Thyroid gland (tissue), 4 donors: ENCODE data around the gene ATAD3A.
"Not testable (repeated sequence)": the region's sequence is repeated elsewhere in the genome, so short reads cannot be mapped to it uniquely, and the experiment has no call there.

Experiments
- POLR2A ChIP-seq, 2 donors: fragments of 450-650 bp; IDR thresholded peaks; one replicate each; pipeline ENCODE4 v1.6.1; 2017; ENCODE audit warnings: antibody characterized with exemption in 2 of 2, mild to moderate bottlenecking in 2 of 2, moderate library complexity in 1 of 2
- TF ChIP-seq, protein P1 (sequence below), 6 experiments: fragments of 200-600 bp in 3 of 6; fragments of 450-650 bp in 3 of 6; sonication (generic) in 3 of 6; IDR thresholded peaks; one replicate each; pipeline ENCODE4 v1.5.1; 2016 to 2019; ENCODE audit warnings: antibody characterized with exemption in 6 of 6, mild to moderate bottlenecking in 2 of 6, inconsistent platforms in 1 of 6, moderate library complexity in 1 of 6

DNA sequence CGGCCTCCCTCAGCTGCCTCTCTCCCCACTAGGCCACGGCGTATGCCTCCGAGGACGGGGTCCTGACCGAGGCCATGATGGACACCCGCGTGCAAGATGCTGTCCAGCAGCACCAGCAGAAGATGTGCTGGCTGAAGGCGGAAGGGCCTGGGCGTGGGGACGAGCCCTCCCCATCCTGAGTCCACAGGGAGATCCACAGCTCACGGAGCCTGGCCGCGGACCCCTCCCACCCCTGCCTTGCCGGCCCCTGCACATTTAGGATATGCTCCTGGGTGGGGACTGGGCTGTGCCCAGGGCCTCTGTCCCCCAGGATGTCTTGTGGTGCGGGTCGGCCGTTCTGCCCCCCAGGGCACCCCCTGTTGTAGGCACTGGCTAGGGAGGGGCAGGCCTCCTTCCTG, 21.9 kb downstream of the ATAD3A start:
- TF ChIP-seq, protein P1, sequence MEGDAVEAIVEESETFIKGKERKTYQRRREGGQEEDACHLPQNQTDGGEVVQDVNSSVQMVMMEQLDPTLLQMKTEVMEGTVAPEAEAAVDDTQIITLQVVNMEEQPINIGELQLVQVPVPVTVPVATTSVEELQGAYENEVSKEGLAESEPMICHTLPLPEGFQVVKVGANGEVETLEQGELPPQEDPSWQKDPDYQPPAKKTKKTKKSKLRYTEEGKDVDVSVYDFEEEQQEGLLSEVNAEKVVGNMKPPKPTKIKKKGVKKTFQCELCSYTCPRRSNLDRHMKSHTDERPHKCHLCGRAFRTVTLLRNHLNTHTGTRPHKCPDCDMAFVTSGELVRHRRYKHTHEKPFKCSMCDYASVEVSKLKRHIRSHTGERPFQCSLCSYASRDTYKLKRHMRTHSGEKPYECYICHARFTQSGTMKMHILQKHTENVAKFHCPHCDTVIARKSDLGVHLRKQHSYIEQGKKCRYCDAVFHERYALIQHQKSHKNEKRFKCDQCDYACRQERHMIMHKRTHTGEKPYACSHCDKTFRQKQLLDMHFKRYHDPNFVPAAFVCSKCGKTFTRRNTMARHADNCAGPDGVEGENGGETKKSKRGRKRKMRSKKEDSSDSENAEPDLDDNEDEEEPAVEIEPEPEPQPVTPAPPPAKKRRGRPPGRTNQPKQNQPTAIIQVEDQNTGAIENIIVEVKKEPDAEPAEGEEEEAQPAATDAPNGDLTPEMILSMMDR (IDR thresholded peaks at IDR 0.05), result not testable (repeated sequence)
- TF ChIP-seq POLR2A (IDR thresholded peaks at IDR 0.05), result not testable (repeated sequence)
